ENCODE results near the gene PRAMEF6.
"Not testable (repeated sequence)": the region's sequence is repeated elsewhere in the genome, so short reads cannot be mapped to it uniquely, and the experiment has no call there.

- not testable (repeated sequence) for TF ChIP-seq CTCF (IDR thresholded peaks at IDR 0.05; ENCODE audit: insufficient read depth, low read length); POLR2AphosphoS5 (IDR thresholded peaks at IDR 0.05; ENCODE audit: low read depth); REST (IDR thresholded peaks at IDR 0.05; ENCODE audit: insufficient replicate concordance, low read depth); SPI1 (IDR thresholded peaks at IDR 0.05; ENCODE audit: borderline replicate concordance, low read depth); GABPA (IDR thresholded peaks at IDR 0.05; ENCODE audit: low read depth)
Measured at GRCh38 chr1:12916310-12916709, 31.1 kb downstream of the PRAMEF6 start, which contains the start of gene PRAMEF7.

Measured in HL-60 (cell line).